Activated CD4-positive, alpha-beta T cell treated with anti-CD3 and anti-CD28 coated beads for 36 hours (primary cell): ENCODE results near the gene TASP1. TPM values are rescaled to one million over a fixed set of nuclear protein-coding genes. Genes with fewer than 3 reads are reported as not detected.
"Not testable (repeated sequence)": the region's sequence is repeated elsewhere in the genome, so short reads cannot be mapped to it uniquely, and the experiment has no call there.

ENCODE experiments used
- ATAC-seq: fragments of 200-7000 bp; cut with Tn5 transposase; one replicate; pipeline ENCODE4 v1.10.0; 2021; ENCODE audit warnings: mild to moderate bottlenecking, moderate library complexity
- CTCF ChIA-PET: fragments of 350-600 bp; sonication (Branson Sonifier 250); formaldehyde crosslinking; loops from one replicate; lab custom pipeline; 2021; ENCODE audit warnings: antibody characterized with exemption; lab: Charles Lee
- POLR2A ChIA-PET: fragments of 350-600 bp; sonication (Branson Sonifier 250); formaldehyde crosslinking; loops from one replicate; lab custom pipeline; 2021; ENCODE audit warnings: antibody characterized with exemption, inconsistent platforms; lab: Charles Lee
- DNase-seq: peaks from one replicate; pipeline ENCODE4 v3.0.0-alpha.2; 2020
- H3K27ac Mint-ChIP-seq: one replicate; pipeline ENCODE4 v1.8.0; 2021; ENCODE audit warnings: mixed read lengths
- H3K27me3 Mint-ChIP-seq: one replicate; pipeline ENCODE4 v1.8.0; 2021; ENCODE audit warnings: mixed read lengths
- H3K36me3 Mint-ChIP-seq: one replicate; pipeline ENCODE4 v1.8.0; 2021; ENCODE audit warnings: low read depth, mixed read lengths
- H3K4me1 Mint-ChIP-seq: one replicate; pipeline ENCODE4 v1.8.0; 2021; ENCODE audit warnings: mixed read lengths
- H3K4me3 Mint-ChIP-seq: one replicate; pipeline ENCODE4 v1.8.0; 2021; ENCODE audit warnings: mild to moderate bottlenecking, moderate library complexity, mixed read lengths
- H3K9me3 Mint-ChIP-seq: one replicate; pipeline ENCODE4 v1.8.0; 2021; ENCODE audit warnings: low read depth, mixed read lengths
- intact Hi-C, 2 experiments: fragments of 100-400 bp; cut with DNase I in 1 of 2; cut with micrococcal nuclease in 1 of 2; formaldehyde crosslinking; loops; one replicate each; pipeline versions ENCODE4 v1.14.2 to v1.15.1; 2022 to 2024; cut with DNase I, micrococcal nuclease
- total RNA-seq, 2 experiments: library from RNA; stranded (reverse); gene quantifications; one replicate each; pipeline ENCODE4 v1.2.3, GENCODE V29; 2021

The TASP1 gene
- total RNA-seq, 2 experiments from 2014 or later = 8.5 to 10.1 TPM

DNA sequence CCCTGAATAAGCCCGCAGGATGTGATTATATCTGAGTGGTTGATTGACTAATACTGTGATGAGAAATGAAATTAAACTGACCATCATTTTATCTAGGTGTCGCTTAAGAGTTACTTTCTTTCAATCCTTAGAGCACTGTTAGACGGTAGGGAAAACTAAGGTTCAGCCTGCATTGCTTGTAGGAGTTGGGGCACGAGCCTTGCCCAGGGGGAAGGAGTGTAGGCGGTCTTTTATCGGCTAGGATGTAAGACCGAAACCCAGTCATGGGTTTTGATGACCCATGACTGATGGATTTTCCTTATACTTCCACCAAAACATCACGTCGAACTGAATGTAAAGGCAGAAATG, 392 bp upstream of the TASP1 start:
- POLR2A ChIA-PET = no interaction called here
- H3K4me1 Mint-ChIP-seq = peaks cover 16% of the 10 kb centered on the region

DNA sequence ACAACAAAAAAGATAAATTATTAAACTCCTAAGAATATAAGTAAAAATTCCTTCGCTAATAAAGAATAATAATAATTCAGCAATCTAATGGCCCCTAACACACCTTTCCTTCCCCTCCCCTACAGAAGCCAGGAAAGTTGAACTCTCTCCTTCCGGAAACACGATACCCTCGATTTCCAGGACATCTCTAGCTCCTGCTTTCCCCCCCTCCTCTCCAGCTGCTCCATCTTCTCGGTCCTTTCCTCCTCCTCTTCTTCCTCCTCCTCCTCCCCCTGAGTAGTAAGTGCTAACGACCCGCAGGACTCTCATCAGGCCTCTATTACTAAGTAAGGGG, 603 bp downstream of the TASP1 start:
- Mint-ChIP-seq H3K27ac (peak overlapping the region; percentile 85), H3K36me3 (no peaks in the 10 kb centered on the region), H3K9me3 (no peaks in the 10 kb centered on the region), H3K4me3 (peak overlapping the region; percentile 87), H3K27me3 (peaks cover 3% of the 10 kb centered on the region), H3K4me1 (peaks cover 16% of the 10 kb centered on the region)
- intact Hi-C loops = loop anchor here (1.0 kb wide), 1 partner anchor 146 kb away; the partner anchor contains the start of gene ESF1 (in 2 of the 2)
- DNase-seq (no peak), ATAC-seq (no peak)
- POLR2A ChIA-PET = no interaction called here
- CTCF ChIA-PET = interaction anchor here (1.3 kb wide), 1 partner anchor 91 kb away, joined by 5 read pairs; no protein-coding TSS in a partner anchor

More for the DNA sequence above, 392 bp upstream of the TASP1 start:
- Mint-ChIP-seq H3K9me3 (no peaks in the 10 kb centered on the region), H3K36me3 (no peaks in the 10 kb centered on the region), H3K27me3 (peaks cover 6% of the 10 kb centered on the region), H3K27ac (peak overlapping the region; percentile 85), H3K4me3 (peak overlapping the region; percentile 87)
- ATAC-seq (no peak), DNase-seq (no peak)
- intact Hi-C loops = no loop called here
- CTCF ChIA-PET = interaction anchor here (0.7 to 1.3 kb wide), 2 partner anchors 92 to 133 kb away, joined by 3 to 5 read pairs; no protein-coding TSS in a partner anchor

- Mint-ChIP-seq H3K4me1 (peaks cover 4% of the 10 kb centered on the region), H3K27ac (no peak overlapping the region), H3K27me3 (no peaks in the 10 kb centered on the region), H3K4me3 (no peak overlapping the region), H3K36me3 (peaks cover 13% of the 10 kb centered on the region), H3K9me3 (no peaks in the 10 kb centered on the region)
- ChIA-PET CTCF (interaction anchor here (1.0 kb wide), 1 partner anchor 43 kb away, joined by 3 read pairs; no protein-coding TSS in a partner anchor), POLR2A (no interaction called here)
- ATAC-seq (no peak), DNase-seq (no peak)
- intact Hi-C loops = no loop called here
Measured at GRCh38 chr20:13632431-13632830, 6.3 kb downstream of the TASP1 start.

- H3K4me1 Mint-ChIP-seq, H3K27me3 Mint-ChIP-seq, CTCF ChIA-PET, POLR2A ChIA-PET, H3K9me3 Mint-ChIP-seq, H3K4me3 Mint-ChIP-seq, intact Hi-C loops, DNase-seq, H3K27ac Mint-ChIP-seq, ATAC-seq: not testable (repeated sequence)
- peaks cover 27% of the 10 kb centered on the region for H3K36me3 Mint-ChIP-seq
Measured at GRCh38 chr20:13627525-13627924, 11.2 kb downstream of the TASP1 start.

- H3K4me3 Mint-ChIP-seq = no peak overlapping the region
- H3K4me1 Mint-ChIP-seq = no peaks in the 10 kb centered on the region
- no peaks in the 10 kb centered on the region for H3K27me3 Mint-ChIP-seq
- intact Hi-C loops = no loop called here
- H3K9me3 Mint-ChIP-seq = no peaks in the 10 kb centered on the region
- no peak overlapping the region for H3K27ac Mint-ChIP-seq
- H3K36me3 Mint-ChIP-seq = peaks cover 29% of the 10 kb centered on the region
- ATAC-seq (no peak), DNase-seq (no peak)
- POLR2A ChIA-PET = no interaction called here
- CTCF ChIA-PET = no interaction called here
Measured at GRCh38 chr20:13626724-13627123, 12.0 kb downstream of the TASP1 start.

DNA sequence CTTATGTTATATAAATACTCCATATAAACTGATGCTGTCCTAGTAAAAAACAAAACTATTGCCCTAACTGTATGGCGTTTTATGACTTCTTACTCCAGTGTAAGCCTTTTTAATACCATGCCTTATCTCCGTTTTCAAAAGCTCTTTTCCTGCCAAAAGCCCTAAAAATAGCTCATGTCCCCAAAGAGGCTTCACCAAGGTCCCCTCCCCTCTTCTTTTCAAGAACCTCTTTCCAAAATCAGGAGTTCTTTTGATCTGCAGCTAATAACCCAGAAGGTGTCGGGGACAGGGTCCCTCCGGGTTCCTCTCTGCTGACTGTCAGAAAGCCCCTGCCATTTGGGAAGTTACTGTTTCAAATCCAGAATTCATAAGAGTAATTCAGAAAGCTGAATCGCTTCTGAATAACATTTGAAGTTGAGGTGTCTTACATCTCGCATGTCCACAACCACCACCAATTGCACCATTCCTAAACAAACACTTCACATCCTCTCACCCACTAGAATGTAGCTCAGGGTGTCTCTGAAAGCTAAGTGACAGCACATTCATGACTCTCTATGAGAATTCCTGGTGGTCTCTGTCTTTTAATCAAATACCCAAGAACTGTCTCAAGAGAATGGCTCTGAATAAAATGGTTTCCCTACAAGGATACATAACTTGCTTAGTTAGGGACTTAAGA, 13.3 kb downstream of the TASP1 start:
- no peaks in the 10 kb centered on the region for H3K27me3 Mint-ChIP-seq
- ATAC-seq = no peak
- ChIA-PET POLR2A (no interaction called here), CTCF (interaction anchor here (0.7 kb wide), 1 partner anchor 11 kb away, joined by 3 read pairs; no protein-coding TSS in a partner anchor)
- H3K27ac Mint-ChIP-seq = no peak overlapping the region
- DNase-seq = no peak
- H3K9me3 Mint-ChIP-seq = no peaks in the 10 kb centered on the region
- peaks cover 29% of the 10 kb centered on the region for H3K36me3 Mint-ChIP-seq
- H3K4me3 Mint-ChIP-seq = no peak overlapping the region
- no peaks in the 10 kb centered on the region for H3K4me1 Mint-ChIP-seq
- intact Hi-C loops = no loop called here

DNA sequence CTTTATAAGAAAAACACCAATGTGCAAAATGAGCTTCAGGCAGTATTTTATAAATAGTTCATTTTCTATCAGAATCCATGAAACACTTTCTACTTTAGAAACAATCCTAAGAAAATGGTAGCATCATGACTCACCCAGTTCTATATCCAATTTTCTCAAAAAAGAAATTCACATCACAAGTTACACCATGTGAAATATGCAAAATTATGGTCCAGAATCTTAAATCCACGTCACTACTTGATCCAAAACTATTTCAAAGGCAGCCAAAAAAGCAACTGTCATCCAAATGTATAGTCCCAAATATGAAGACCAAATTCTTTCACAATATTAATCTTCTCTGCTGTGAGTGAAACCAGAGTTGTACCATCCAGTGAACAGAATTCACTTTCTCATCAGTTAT, 19.3 kb downstream of the TASP1 start:
- DNase-seq, H3K9me3 Mint-ChIP-seq, H3K27ac Mint-ChIP-seq, H3K27me3 Mint-ChIP-seq, ATAC-seq, H3K4me3 Mint-ChIP-seq, H3K4me1 Mint-ChIP-seq, intact Hi-C loops, POLR2A ChIA-PET: not testable (repeated sequence)
- H3K36me3 Mint-ChIP-seq = peaks cover 13% of the 10 kb centered on the region
- CTCF ChIA-PET = interaction anchor here (2.7 kb wide), 1 partner anchor 8 kb away, joined by 8 read pairs; no protein-coding TSS in a partner anchor

DNA sequence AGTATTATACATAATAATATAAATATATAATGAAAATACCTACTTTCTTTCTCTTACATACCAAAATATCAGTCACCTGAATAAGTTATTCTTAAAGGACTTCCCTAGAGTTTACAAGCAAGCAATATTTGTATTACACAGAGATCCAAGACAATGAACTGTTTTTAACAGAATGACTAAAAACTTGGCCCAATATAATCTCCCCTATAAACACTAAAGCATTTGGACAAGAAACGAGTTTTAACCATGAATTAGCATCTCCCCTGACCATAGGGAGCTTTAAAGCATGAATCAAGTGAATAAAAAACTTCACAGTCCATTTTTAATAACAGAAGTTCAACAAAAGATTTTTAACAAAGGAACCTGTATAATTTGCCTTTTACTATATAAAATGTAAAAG, 20.3 kb downstream of the TASP1 start:
- H3K27me3 Mint-ChIP-seq, H3K4me1 Mint-ChIP-seq, POLR2A ChIA-PET, H3K9me3 Mint-ChIP-seq, H3K4me3 Mint-ChIP-seq, H3K27ac Mint-ChIP-seq, DNase-seq, intact Hi-C loops, ATAC-seq: not testable (repeated sequence)
- CTCF ChIA-PET = interaction anchor here (0.6 kb wide), 1 partner anchor 59 kb away, joined by 5 read pairs; no protein-coding TSS in a partner anchor
- H3K36me3 Mint-ChIP-seq = peaks cover 13% of the 10 kb centered on the region

DNA sequence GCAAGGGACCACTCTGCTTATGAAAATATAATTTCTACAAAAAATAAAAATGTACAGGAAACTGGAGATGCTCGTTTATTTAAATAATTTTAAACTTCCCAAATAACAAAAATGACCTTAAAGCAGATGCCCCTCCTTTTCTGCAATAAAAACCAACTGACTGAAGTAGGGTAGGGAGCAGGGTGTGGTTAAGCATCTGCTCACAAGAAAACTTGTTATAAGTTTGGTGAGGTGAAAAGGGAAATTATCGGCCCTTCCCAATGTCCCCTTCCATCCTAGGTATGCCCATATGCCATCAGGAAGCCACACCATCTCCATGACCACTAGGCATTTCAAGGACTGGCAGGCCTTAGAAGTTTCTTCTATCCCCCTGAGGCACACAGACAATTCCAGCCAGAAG, 21.1 kb downstream of the TASP1 start:
- POLR2A ChIA-PET, H3K4me3 Mint-ChIP-seq, H3K27ac Mint-ChIP-seq, H3K9me3 Mint-ChIP-seq, DNase-seq, H3K27me3 Mint-ChIP-seq, intact Hi-C loops, CTCF ChIA-PET, ATAC-seq, H3K4me1 Mint-ChIP-seq: not testable (repeated sequence)
- peaks cover 11% of the 10 kb centered on the region for H3K36me3 Mint-ChIP-seq

- intact Hi-C loops, H3K27ac Mint-ChIP-seq, H3K9me3 Mint-ChIP-seq, H3K27me3 Mint-ChIP-seq, DNase-seq, H3K4me3 Mint-ChIP-seq, H3K4me1 Mint-ChIP-seq, POLR2A ChIA-PET, CTCF ChIA-PET, ATAC-seq, H3K36me3 Mint-ChIP-seq: not testable (repeated sequence)
Measured at GRCh38 chr20:13616713-13617112, 22.0 kb downstream of the TASP1 start.

DNA sequence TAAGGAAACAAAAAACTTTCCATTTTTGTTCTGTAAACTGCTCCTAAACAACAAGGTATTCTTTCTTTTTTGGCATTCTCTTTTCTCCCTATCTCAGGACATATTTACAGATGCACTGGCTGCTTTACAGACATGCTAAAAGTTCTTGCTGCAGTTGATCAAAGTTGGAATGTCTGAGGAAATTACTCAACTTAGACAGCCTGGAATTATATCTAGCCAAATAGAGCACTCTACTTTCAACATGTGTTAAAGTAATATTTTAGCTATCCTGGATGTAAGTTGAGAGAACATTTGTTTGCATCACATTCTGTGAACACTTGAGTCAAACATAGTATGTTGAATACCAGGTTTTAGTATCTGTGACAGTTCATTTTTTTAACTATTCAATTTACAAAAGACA, 24.8 kb downstream of the TASP1 start:
- ATAC-seq (no peak), DNase-seq (no peak)
- ChIA-PET CTCF (no interaction called here), POLR2A (no interaction called here)
- H3K9me3 Mint-ChIP-seq = no peaks in the 10 kb centered on the region
- H3K27ac Mint-ChIP-seq = no peak overlapping the region
- no peak overlapping the region for H3K4me3 Mint-ChIP-seq
- peaks cover 2% of the 10 kb centered on the region for H3K4me1 Mint-ChIP-seq
- intact Hi-C loops = no loop called here
- no peaks in the 10 kb centered on the region for H3K27me3 Mint-ChIP-seq
- peaks cover 14% of the 10 kb centered on the region for H3K36me3 Mint-ChIP-seq

- Mint-ChIP-seq H3K36me3 (peaks cover 20% of the 10 kb centered on the region), H3K27me3 (no peaks in the 10 kb centered on the region), H3K9me3 (no peaks in the 10 kb centered on the region), H3K4me1 (no peaks in the 10 kb centered on the region), H3K4me3 (no peak overlapping the region), H3K27ac (no peak overlapping the region)
- intact Hi-C loops = no loop called here
- ChIA-PET POLR2A (no interaction called here), CTCF (interaction anchor here (0.6 to 2.2 kb wide), 4 partner anchors 9 to 692 kb away, joined by 3 to 8 read pairs (median 4); no protein-coding TSS in a partner anchor)
- ATAC-seq (no peak), DNase-seq (no peak)
Measured at GRCh38 chr20:13611611-13612125, 27.1 kb downstream of the TASP1 start.
